A549 (cell line): ENCODE measurements around the gene HECTD4.

Experiments used
- CTCF ChIP-seq: fragments of >200 bp; sonication (Bioruptor Twin); formaldehyde crosslinking; IDR thresholded peaks from 3 replicates; pipeline ENCODE4 v1.5.1; 2016
- ESRRA ChIP-seq: fragments of 150-350 bp; IDR thresholded peaks from 2 replicates; pipeline ENCODE4 v1.6.1; 2014; ENCODE audit warnings: mild to moderate bottlenecking, low read length, borderline replicate concordance
- MAZ ChIP-seq: fragments of 150-350 bp; IDR thresholded peaks from 2 replicates; pipeline ENCODE4 v1.6.1; 2014; ENCODE audit warnings: antibody characterized with exemption, low read depth, low read length, borderline replicate concordance
- NFE2L2 ChIP-seq: fragments of 150-350 bp; conservative IDR thresholded peaks from 2 replicates; pipeline ENCODE4 v1.6.1; 2014; ENCODE audit warnings: low read length
- POLR2A ChIP-seq: IDR thresholded peaks from 2 replicates; pipeline ENCODE4 v1.6.1; 2012; ENCODE audit warnings: mild to moderate bottlenecking, low read length

- no peak for TF ChIP-seq MAZ
- TF ChIP-seq POLR2A: no peak
- no peak for TF ChIP-seq ESRRA
- TF ChIP-seq NFE2L2: no peak
- no peak for TF ChIP-seq CTCF
These were observed 199.7 kb downstream of the HECTD4 start for GRCh38 chr12:112182499-112182898.
